GM12864 (cell line): ENCODE measurements around the gene HBEGF.

Experiments
- DNase-seq: peaks from one replicate; pipeline ENCODE4 v3.0.0-alpha.2; 2011; ENCODE audit warnings: low read depth
- H3K4me3 ChIP-seq: 2 replicates; pipeline ENCODE4 v1.5.1; 2011; ENCODE audit warnings: mild to moderate bottlenecking, low read depth, low read length, control low read depth
- CTCF ChIP-seq: IDR thresholded peaks from 2 replicates; pipeline ENCODE4 v1.5.1; 2011; ENCODE audit warnings: low read depth, mild to moderate bottlenecking, moderate library complexity, low read length, control low read depth, inconsistent platforms; ENCODE audit errors: missing control alignments

Gene HBEGF

GRCh38 chr5:140346348-140347221 lies at the start of gene HBEGF:
Gene HBEGF, minus strand, starts transcription at chr5:140346603. Its CDS starts 275 bp downstream, at chr5:140346328.
- peak; percentile 79 for TF ChIP-seq CTCF
- H3K4me3 ChIP-seq: peak within 1 kb of the TSS; percentile 65
- DNase-seq: no peak

GRCh38 chr5:140393738-140394137 lies 47.3 kb upstream of the HBEGF start:
- no peak overlapping the region for H3K4me3 ChIP-seq
- TF ChIP-seq CTCF: no peak
- DNase-seq: no peak

- no peak overlapping the region for H3K4me3 ChIP-seq
- TF ChIP-seq CTCF: no peak
- DNase-seq: no peak
Measured at GRCh38 chr5:140391732-140392131, 45.3 kb upstream of the HBEGF start.

- DNase-seq: no peak
Measured at GRCh38 chr5:140391312-140391711, 44.9 kb upstream of the HBEGF start.

GRCh38 chr5:140388052-140388451 lies 41.6 kb upstream of the HBEGF start:
- DNase-seq: no peak
- no peak for TF ChIP-seq CTCF
- no peak overlapping the region for H3K4me3 ChIP-seq

More at GRCh38 chr5:140391312-140391711, 44.9 kb upstream of the HBEGF start:
- TF ChIP-seq CTCF: no peak
- H3K4me3 ChIP-seq: no peak overlapping the region

- no peak overlapping the region for H3K4me3 ChIP-seq
- no peak for TF ChIP-seq CTCF
- DNase-seq: no peak
Measured at GRCh38 chr5:140383300-140383699, 36.9 kb upstream of the HBEGF start.

GRCh38 chr5:140382866-140383265 lies 36.5 kb upstream of the HBEGF start:
- DNase-seq: no peak
- TF ChIP-seq CTCF: no peak
- no peak overlapping the region for H3K4me3 ChIP-seq
